Peyer's patch (tissue), 4 donors: Measurements from ENCODE around the gene BTN1A1.

Experiments used
- POLR2A ChIP-seq, 2 donors: fragments of 450-650 bp; IDR thresholded peaks; one replicate each; pipeline ENCODE4 v1.5.1; 2017; ENCODE audit warnings: antibody characterized with exemption in 2 of 2, mild to moderate bottlenecking in 2 of 2, moderate library complexity in 2 of 2
- TF ChIP-seq, protein P1 (sequence below), 6 experiments: fragments of 450-650 bp in 4 of 6; fragments of 200-600 bp in 2 of 6; sonication (generic) in 1 of 6; IDR thresholded peaks; one replicate each; pipeline ENCODE4 v1.5.1; 2017 to 2019; ENCODE audit warnings: antibody characterized with exemption in 6 of 6, mild to moderate bottlenecking in 3 of 6, moderate library complexity in 1 of 6

DNA sequence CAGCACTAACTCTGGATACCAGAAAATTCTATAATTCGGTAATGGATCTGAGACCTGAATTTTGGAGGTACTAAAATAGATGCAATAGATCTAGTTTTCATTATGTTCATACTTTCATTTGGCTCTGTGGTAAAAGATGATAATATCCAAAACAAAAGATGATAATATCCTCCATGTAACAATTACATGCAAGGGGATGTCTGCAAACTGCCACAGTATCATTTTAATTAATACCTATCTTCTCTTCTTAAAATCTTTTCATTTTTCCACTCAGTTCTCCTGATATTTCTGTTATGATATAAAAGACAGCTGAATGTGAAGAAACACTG is 26.7 kb upstream of the BTN1A1 start:
- TF ChIP-seq, protein P1, sequence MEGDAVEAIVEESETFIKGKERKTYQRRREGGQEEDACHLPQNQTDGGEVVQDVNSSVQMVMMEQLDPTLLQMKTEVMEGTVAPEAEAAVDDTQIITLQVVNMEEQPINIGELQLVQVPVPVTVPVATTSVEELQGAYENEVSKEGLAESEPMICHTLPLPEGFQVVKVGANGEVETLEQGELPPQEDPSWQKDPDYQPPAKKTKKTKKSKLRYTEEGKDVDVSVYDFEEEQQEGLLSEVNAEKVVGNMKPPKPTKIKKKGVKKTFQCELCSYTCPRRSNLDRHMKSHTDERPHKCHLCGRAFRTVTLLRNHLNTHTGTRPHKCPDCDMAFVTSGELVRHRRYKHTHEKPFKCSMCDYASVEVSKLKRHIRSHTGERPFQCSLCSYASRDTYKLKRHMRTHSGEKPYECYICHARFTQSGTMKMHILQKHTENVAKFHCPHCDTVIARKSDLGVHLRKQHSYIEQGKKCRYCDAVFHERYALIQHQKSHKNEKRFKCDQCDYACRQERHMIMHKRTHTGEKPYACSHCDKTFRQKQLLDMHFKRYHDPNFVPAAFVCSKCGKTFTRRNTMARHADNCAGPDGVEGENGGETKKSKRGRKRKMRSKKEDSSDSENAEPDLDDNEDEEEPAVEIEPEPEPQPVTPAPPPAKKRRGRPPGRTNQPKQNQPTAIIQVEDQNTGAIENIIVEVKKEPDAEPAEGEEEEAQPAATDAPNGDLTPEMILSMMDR (IDR thresholded peaks at IDR 0.05), result no peak
- TF ChIP-seq POLR2A (IDR thresholded peaks at IDR 0.05), result no peak
